ENCODE data around the gene CNNM3.

The CNNM3 gene

GRCh38 chr2:96881349-96882195, 65.5 kb downstream of the CNNM3 start:
- DNase-seq = no peak

GRCh38 chr2:96882230-96882629, 66.2 kb downstream of the CNNM3 start:
- no peak for DNase-seq

DNA sequence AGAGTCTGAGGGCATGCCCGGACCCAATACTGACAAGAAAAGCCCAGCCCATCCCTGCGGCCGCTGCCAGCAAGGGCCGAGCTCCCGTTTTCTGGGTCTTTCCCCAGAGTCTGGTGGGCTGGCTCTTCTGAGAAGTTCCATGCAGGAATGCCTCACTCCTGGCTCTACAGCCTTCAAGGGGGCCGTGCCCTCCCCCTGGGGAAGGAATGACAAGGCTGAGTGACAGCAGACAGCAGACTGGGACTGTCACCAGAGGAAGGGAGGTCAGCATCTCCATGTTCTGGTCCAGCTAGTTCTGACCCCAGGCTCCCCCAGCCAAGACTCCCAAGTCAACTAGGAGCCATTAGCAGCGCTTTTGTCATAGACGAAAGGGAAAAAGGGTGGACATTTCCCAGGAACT, 66.8 kb downstream of the CNNM3 start:
- DNase-seq = no peak

DNA sequence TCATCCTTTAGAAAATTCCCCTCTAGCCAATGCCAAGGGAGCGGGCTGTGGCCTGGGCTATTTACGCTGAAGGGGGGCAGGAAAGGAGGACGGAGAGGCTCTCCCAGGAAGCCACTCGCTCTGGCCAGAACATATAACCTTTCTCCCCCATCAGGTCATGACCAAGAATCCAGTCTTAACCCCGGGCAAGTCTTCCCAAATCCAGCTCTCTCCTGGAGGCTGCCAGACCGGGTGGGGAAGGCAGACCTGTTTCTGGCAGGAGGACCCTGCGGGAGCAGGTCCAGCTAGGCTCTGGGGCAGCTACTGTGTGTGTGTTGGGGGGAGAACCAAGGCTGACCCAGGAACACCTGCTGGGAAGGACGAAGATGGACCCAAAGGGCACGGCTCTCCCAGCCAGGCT, 67.2 kb downstream of the CNNM3 start:
- no peak for DNase-seq
